Ectodermal cell (in vitro differentiated cells): Measurements from ENCODE around the gene GCNT4.

Experiments used
- H3K27ac ChIP-seq: 2 replicates; pipeline ENCODE4 v1.7.0; 2013; ENCODE audit warnings: mild to moderate bottlenecking, low read depth, low read length; ENCODE audit not compliant: insufficient read depth, poor library complexity, severe bottlenecking
- H3K27me3 ChIP-seq: 2 replicates; pipeline ENCODE4 v1.7.0; 2013; ENCODE audit warnings: mild to moderate bottlenecking, low read length; ENCODE audit not compliant: insufficient read depth, control insufficient read depth, poor library complexity, severe bottlenecking
- H3K36me3 ChIP-seq: one replicate; pipeline ENCODE4 v1.7.0; 2013; ENCODE audit warnings: low read length; ENCODE audit not compliant: control insufficient read depth, insufficient read depth
- H3K4me1 ChIP-seq: one replicate; pipeline ENCODE4 v1.7.0; 2013; ENCODE audit warnings: low read length; ENCODE audit not compliant: control insufficient read depth, insufficient read depth
- H3K4me3 ChIP-seq: 2 replicates; pipeline ENCODE4 v1.7.0; 2013; ENCODE audit warnings: low read depth, low read length, control low read depth; ENCODE audit not compliant: insufficient read depth
- H3K9me3 ChIP-seq: 2 replicates; pipeline ENCODE4 v1.7.0; 2013; ENCODE audit warnings: mild to moderate bottlenecking, low read length, moderate library complexity; ENCODE audit not compliant: control insufficient read depth
- WGBS, 2 experiments: methylation state at CpG; one replicate each; pipeline ENCODE4 v1.1.7; 2013; ENCODE audit warnings: missing lambda C conversion rate in 2 of 2; 5-methylcytosine and 5-hydroxymethylcytosine counted together

The GCNT4 gene

DNA sequence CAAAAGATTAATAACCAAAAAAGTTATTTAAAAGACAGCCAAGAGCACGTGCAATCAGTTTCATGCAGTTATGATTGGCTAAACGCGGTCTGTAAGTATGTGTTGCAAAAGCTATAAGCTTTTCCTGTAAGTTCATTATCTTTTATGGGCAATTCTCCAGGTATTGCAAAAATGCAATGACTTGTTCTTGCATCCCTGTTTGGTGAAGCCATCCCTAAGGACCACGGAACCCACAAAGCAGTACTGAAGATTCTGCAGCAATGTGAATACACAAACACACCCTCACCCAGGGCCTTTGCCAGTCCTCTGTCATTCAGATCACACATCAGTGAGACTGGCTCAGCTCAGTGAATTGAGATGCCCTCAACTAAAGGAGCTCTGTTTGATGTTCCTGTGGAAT is 11.4 kb downstream of the GCNT4 start:
- Histone ChIP-seq H3K4me3 (no peak overlapping the region), H3K36me3 (no peaks in the 10 kb centered on the region), H3K27ac (no peak overlapping the region), H3K27me3 (no peaks in the 10 kb centered on the region), H3K4me1 (no peaks in the 10 kb centered on the region), H3K9me3 (no peaks in the 10 kb centered on the region)
- WGBS, 2 experiments: 82 to 86% methylated on average over 4 of the region's 4 CpGs

DNA sequence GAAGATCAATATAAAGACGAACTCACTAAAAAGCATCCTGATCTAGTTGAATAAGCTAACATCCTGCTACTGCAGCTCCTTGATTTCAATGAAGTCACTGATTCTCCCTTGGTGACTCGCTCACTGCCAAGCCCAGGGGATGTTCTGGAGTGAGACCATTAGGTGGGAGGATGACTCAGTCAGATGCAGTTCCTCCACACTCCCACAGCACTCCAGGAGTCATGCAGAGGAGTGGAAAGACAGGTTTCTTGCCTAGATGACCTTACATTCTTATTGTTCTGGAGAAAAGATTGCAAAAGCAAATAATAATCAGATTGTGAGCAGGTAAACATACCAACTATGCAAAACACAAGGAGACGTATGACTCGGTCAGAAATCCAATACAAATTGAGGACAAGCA is 15.3 kb downstream of the GCNT4 start:
- no peak overlapping the region for H3K27ac ChIP-seq
- no peaks in the 10 kb centered on the region for H3K9me3 ChIP-seq

DNA sequence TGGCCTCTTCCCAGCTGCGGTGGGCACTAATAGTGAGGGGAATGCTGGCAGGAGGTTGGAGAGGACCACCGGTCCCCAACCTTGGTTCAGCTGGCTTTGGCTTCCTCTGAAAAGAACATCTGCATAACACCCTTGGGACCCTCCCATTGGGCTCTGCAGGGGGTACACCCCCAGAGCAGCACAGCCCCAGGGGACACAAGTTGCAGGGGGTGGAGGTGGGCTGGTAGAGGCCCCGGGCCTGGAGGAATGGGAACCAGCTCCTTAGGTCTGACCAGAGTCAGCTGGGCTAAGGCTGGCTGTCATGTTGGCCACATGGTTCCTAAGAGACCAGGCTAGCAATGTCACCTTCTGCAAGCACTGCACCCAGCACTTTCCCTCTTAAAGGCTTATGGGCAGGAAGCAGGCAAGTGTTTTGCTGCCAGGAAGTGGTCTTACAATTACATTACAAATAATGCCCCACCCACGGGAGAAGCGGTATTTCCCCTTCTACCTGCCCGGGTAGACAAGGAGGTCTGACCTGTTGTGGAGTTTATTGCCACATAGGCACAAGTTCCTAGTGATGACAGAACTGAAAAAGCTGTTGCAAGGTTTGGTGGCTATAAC is 18.1 kb downstream of the GCNT4 start:
- Histone ChIP-seq H3K4me3 (no peak overlapping the region), H3K27me3 (no peaks in the 10 kb centered on the region), H3K4me1 (no peaks in the 10 kb centered on the region), H3K27ac (no peak overlapping the region), H3K36me3 (no peaks in the 10 kb centered on the region), H3K9me3 (no peaks in the 10 kb centered on the region)
- 93 to 94% methylated on average over 6 of the region's 6 CpGs for WGBS, 2 experiments

More for the DNA sequence above, 15.3 kb downstream of the GCNT4 start:
- Histone ChIP-seq H3K4me3 (no peak overlapping the region), H3K27me3 (no peaks in the 10 kb centered on the region), H3K4me1 (no peaks in the 10 kb centered on the region), H3K36me3 (no peaks in the 10 kb centered on the region)
- WGBS, 2 experiments: 83 to 85% methylated on average over 2 to 4 of the region's 4 CpGs

DNA sequence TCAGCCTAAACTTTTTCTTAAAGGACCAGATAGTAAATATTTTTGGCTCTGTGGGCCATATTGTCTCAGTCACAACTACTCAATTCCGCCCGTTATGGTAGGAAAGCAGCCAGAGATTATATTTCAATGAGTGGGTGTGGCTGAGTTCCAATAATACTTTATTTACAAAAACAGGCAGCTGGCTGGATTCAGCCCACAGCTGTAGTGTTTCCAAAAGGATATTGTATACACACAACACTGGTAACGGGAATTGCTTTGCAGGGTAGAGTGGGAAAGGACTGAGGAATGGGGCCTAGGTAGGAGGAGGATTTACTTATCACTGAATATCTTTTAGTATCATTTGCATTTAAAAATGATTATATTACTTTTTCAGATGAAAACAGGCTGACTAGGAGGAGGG is 21.0 kb downstream of the GCNT4 start:
- 0 to 71% methylated on average over 1 to 3 of the region's 3 CpGs for WGBS, 2 experiments
- no peaks in the 10 kb centered on the region for H3K4me1 ChIP-seq

DNA sequence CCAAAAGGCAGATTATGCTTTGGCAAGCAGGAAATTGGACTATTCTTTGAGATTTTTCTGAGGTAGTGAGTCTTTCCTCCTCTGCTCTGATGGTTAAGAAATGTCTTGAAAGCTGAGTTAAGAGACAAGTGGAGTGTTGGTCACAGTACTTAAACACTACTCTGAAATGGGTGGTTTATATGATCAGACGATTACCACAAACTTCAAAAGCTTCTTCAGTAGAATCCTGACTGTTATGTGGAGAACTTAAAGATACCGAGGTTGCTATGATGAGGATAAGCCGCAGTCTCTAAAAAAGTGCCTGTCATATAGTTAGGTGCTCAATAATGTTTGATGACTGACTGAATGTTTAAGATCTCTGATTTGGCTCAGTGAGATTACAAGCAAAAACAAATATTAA is 24.3 kb downstream of the GCNT4 start:
- Histone ChIP-seq H3K4me1 (no peaks in the 10 kb centered on the region), H3K9me3 (no peaks in the 10 kb centered on the region), H3K27ac (no peak overlapping the region), H3K4me3 (no peak overlapping the region), H3K27me3 (no peaks in the 10 kb centered on the region), H3K36me3 (no peaks in the 10 kb centered on the region)
- 95% methylated on average over 3 of the region's 3 CpGs for WGBS, 2 experiments

More for the DNA sequence above, 21.0 kb downstream of the GCNT4 start:
- Histone ChIP-seq H3K27me3 (no peaks in the 10 kb centered on the region), H3K4me3 (no peak overlapping the region), H3K27ac (no peak overlapping the region), H3K9me3 (no peaks in the 10 kb centered on the region), H3K36me3 (no peaks in the 10 kb centered on the region)

DNA sequence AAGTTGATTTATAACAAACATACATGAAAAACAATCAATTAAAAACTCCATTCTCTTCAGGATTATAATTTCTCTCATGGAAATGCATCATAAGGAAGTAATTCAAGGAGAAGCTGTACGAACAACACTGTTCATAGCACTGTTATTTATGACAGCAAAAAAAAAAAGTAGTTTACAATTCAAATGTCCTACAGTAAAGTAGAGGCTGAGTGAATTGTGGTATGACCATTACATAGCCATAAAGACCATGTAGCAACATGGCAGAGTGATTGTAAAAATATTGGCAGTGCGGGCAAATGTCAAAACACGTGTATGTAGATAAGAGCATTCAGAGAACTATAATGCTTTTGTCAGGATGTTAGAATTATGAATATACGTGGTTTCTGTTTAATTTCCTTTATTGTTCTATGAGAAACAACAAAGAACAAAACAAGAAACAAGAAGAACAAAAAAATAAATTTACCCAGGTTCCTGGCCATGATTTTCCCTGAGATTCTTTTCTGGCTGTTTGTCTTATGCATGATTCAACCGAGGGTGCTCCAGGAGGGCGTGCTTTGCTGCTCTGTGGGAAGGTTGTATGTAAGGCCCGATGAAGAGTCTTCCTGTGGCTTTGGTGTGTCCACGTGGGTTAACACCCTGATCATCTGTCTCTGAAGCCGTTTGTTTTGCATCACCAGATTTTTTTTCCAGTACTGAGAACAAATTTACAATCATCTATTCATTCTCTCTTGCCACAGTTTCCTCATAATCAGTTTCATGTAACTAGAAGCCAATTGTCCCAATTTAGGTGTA is 28.8 kb downstream of the GCNT4 start:
- H3K9me3 ChIP-seq: no peaks in the 10 kb centered on the region
- no peak overlapping the region for H3K4me3 ChIP-seq
- no peaks in the 10 kb centered on the region for H3K4me1 ChIP-seq
- H3K27me3 ChIP-seq: no peaks in the 10 kb centered on the region
- H3K27ac ChIP-seq: no peak overlapping the region
- no peaks in the 10 kb centered on the region for H3K36me3 ChIP-seq
- WGBS, 2 experiments: 91 to 92% methylated on average over 7 to 9 of the region's 9 CpGs

DNA sequence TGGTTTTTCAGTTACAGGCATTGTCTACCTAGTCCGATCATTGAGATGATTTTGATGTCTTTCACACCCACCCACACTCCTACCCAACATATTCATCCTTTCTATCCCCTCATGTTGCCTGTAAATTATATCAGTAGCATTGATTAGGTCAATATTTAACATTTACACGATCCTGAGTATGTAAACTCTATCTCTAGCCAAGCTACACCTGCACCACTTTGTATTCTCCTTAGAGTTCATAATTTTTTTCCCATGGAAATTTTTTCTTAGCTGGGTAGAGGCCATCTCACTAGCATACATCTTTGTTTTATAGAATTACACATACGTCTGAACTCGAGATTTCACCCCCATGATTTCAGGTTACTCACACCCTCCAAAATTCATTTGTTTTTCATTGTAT is 30.6 kb downstream of the GCNT4 start:
- Histone ChIP-seq H3K9me3 (no peaks in the 10 kb centered on the region), H3K4me3 (no peak overlapping the region), H3K27ac (no peak overlapping the region), H3K27me3 (no peaks in the 10 kb centered on the region), H3K36me3 (no peaks in the 10 kb centered on the region), H3K4me1 (no peaks in the 10 kb centered on the region)
- WGBS, 2 experiments: 92 to 97% methylated on average over 2 of the region's 4 CpGs

DNA sequence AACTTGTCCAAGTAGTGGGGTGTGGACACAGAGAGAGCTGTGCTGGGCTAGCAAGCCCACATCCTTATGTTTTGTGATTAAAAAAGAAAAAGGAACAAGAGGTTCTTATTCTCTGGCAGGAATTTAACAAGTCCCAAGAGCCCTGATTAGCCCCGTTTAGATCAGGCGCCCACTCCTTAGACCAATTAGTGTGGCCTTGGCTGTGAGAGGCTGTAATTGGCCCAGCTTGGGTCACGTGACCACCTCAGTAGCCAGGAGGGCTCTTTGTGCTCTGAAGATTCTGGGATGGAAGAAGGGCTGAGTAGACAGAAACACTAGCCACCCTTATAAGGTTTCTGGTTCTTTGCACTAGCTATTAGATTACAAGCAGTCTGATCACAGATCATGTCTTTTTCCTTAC is 31.1 kb downstream of the GCNT4 start:
- H3K27me3 ChIP-seq: no peaks in the 10 kb centered on the region
- H3K27ac ChIP-seq: no peak overlapping the region
- H3K9me3 ChIP-seq: no peaks in the 10 kb centered on the region
- no peak overlapping the region for H3K4me3 ChIP-seq
- H3K36me3 ChIP-seq: no peaks in the 10 kb centered on the region
- no peaks in the 10 kb centered on the region for H3K4me1 ChIP-seq
- WGBS, 2 experiments: 58 to 64% methylated on average over 3 of the region's 3 CpGs

DNA sequence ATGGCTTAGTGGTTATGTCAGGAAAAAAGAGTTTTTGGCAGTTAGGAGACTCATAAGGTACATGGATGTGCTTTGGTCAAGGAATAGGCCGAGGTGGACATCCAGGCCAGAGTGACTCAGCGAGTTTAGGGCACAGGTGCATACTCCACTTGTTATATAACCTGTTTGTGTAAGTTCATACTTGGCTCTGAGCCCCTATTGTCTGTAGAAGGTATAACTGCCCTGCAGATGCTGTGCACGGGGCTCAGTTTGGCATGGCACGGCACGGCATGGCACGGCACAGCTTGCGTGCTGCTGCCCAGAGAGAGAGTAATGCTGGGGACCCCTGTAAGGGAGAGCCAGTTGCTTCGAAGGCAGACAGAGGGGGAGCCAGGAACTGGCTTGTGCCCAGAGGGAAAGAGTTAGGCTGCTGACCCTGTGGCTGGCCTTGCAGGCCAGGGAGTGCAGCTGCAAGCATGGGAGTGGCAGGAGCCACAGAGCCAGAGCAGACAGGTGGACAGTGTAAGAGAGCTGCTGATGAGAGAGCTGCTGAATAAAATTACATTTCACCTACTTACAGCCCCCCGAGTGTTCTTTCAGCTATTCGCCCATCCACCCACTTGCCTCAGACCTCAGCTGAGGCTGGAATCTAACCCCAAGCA is 32.2 kb downstream of the GCNT4 start:
- Histone ChIP-seq H3K4me3 (no peak overlapping the region), H3K27ac (no peak overlapping the region), H3K4me1 (no peaks in the 10 kb centered on the region), H3K36me3 (no peaks in the 10 kb centered on the region), H3K27me3 (no peaks in the 10 kb centered on the region), H3K9me3 (no peaks in the 10 kb centered on the region)
- WGBS, 2 experiments: 92 to 94% methylated on average over 10 of the region's 10 CpGs

DNA sequence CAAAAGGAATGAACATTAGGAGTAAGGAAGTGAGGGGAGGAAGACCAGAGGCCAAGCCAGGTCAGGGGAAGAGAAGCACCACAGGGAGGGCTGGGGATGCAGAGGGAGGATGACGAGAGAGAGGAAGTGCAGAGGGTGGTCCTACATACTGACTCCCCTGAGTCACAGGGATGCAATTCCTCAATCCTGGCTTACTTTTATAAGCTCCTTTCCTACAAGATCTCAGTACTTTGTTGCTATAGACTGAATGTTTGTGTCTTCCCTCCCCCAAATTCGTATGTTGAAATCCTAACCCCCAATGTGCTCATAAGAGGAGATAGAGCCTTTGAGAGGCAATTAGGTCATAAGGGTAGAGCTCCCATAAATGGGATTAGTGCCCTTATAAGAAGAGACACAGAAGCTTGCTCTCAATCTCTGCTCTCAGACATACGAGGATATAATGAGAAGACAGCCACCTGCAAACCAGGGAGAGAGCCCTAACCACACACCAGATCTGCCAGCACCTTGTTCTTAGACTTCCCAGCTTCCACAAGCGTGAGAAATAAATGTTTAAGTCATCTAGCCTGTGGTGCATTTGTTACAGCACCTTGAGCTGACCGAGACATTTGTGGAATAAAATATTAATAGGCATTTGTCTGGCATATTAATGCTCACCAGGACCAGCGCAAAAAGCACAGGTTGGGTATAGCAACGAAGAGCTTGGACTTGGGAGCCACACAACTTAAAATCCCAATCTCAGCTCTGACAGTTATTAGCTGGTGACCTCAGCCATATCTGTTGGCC is 33.4 kb downstream of the GCNT4 start:
- Histone ChIP-seq H3K27ac (no peak overlapping the region), H3K27me3 (no peaks in the 10 kb centered on the region), H3K9me3 (no peaks in the 10 kb centered on the region), H3K4me1 (no peaks in the 10 kb centered on the region), H3K36me3 (no peaks in the 10 kb centered on the region), H3K4me3 (no peak overlapping the region)
- WGBS, 2 experiments: 90% methylated on average over 7 of the region's 7 CpGs
